ENCODE results near the gene MPC1. TPM values are rescaled to one million over a fixed set of nuclear protein-coding genes. Genes with fewer than 3 reads are reported as not detected.
"Not testable (repeated sequence)": the region's sequence is repeated elsewhere in the genome, so short reads cannot be mapped to it uniquely, and the experiment has no call there.

Gene MPC1
- total RNA-seq, 2 experiments from 2014 or later = 23.0 to 24.1 TPM

DNA sequence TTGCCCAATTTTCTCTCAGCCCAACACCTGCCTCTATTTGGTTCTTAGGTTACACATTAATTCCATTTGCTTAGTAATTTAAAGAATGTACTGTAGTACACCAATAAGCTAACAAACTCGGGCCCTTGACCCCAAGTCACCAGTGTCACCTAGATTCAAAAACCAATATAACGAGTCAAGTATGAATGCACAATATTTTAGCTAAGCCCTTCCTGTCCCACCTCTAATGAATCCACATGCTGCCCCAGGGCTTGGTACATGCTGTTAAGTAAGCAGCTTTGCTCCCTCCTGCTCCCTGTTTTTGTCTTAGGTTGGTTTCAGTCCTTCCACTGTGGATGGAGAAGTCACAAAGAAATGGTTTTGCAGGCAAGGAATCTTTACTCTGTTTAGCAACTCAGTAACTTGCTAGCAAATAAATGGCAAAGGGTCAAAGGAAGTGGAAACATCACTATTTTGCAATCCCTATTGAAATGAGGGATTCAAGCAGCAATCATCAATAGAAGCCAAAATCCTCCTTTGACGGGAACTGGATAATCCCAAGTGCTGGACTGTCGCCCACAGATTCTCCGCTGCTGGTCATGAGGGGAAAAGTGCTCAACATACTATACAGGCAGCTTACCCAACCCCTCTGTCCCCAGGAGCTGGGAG, 5.0 kb upstream of the MPC1 start:
- H3K4me3 Mint-ChIP-seq = no peak overlapping the region

DNA sequence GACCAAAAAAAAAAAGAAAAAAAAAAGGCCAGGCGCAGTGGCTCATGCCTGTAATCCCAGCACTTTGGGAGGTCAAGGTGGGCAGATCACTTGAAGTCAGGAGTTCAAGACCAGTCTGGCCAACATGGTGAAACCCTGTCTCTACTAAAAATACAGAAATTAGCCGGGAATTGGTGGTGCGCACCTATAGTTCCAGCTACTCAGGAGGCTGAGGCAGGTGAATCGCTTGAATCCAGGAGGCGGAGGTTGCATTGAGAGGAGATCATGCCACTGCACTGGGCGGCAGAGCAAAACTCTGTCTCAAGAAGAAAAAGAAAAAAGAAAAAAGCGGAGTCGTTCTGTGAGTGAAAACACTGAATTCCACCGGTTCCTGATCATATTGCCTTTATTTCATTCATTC, 4.4 kb upstream of the MPC1 start:
- H3K27me3 Mint-ChIP-seq; H3K27ac Mint-ChIP-seq; H3K4me3 Mint-ChIP-seq; H3K4me1 Mint-ChIP-seq; DNase-seq; H3K36me3 Mint-ChIP-seq (ENCODE audit: low read depth); H3K9me3 Mint-ChIP-seq: not testable (repeated sequence)
- ChIA-PET CTCF (interaction anchor here (1.2 to 2.5 kb wide), 2 partner anchors 12 to 13 kb away, joined by 4 to 10 read pairs; no protein-coding TSS in a partner anchor), POLR2A (interaction anchor here (0.9 kb wide), 1 partner anchor 32 kb away, joined by 3 read pairs; no protein-coding TSS in a partner anchor)

More for the DNA sequence above, 5.0 kb upstream of the MPC1 start:
- Mint-ChIP-seq H3K27me3 (peaks cover 8% of the 10 kb centered on the region), H3K36me3 (ENCODE audit: low read depth) (no peaks in the 10 kb centered on the region), H3K4me1 (peaks cover 8% of the 10 kb centered on the region), H3K9me3 (no peaks in the 10 kb centered on the region), H3K27ac (no peak overlapping the region)
- POLR2A ChIA-PET = interaction anchor here (0.9 kb wide), 1 partner anchor 32 kb away, joined by 3 read pairs; no protein-coding TSS in a partner anchor
- CTCF ChIA-PET = interaction anchor here (1.2 to 2.5 kb wide), 2 partner anchors 11 to 13 kb away, joined by 4 to 10 read pairs; no protein-coding TSS in a partner anchor
- no peak for DNase-seq

DNA sequence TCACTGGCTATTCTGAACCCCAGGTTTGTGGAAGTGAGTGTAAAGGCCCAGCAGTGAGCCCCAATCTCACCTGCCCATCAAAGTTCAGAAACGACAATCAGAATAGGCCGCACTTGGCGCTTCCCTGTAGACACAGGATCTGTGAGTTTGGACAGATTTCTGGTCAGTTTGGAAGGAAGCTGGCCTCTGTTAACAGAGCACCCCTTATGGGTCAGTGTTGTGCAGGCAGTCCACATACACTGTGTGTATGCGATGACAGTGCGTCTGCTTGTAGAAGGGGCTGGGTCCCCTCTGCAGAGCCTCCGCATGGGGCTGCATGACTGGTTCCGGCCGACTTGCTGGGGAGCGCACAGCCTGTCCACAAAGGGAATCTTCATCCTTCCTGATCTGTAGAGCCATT, 3.4 kb upstream of the MPC1 start:
- Mint-ChIP-seq H3K4me3 (no peak overlapping the region), H3K4me1 (peaks cover 17% of the 10 kb centered on the region), H3K36me3 (ENCODE audit: low read depth) (no peaks in the 10 kb centered on the region), H3K9me3 (no peaks in the 10 kb centered on the region), H3K27ac (no peak overlapping the region), H3K27me3 (peaks cover 4% of the 10 kb centered on the region)
- ChIA-PET POLR2A (no interaction called here), CTCF (interaction anchor here (2.5 kb wide), 1 partner anchor 14 kb away, joined by 10 read pairs; no protein-coding TSS in a partner anchor)
- no peak for DNase-seq

DNA sequence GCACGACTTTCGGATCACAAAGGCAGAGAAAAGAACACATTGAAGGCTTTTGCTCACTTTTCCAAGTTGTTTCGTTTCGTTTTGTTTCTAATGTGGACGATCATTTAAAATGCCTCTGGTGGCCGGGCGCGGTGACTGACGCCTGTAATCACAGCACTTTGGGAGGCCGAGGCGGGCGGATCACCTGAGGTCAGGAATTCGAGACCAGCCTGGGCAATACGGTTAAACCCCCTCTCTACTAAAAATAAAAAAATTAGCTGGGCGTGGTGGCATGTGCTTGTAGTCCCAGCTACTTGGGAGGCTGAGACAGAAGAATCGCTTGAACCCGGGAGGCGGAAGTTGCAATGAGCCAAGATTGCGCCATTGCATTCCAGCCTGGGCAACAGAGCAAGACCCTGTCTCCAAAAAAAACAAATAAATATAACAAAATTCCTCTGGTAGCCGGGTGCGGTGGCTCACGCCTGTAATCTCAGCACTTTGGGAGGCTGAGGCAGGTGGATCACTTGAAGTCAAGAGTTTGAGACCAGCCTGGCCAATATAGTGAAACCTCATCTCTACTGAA, 1.1 kb upstream of the MPC1 start:
- POLR2A ChIA-PET = interaction anchor here (1.0 to 1.1 kb wide), 2 partner anchors 16 to 41 kb away, joined by 3 read pairs; partner anchors contain the start of gene SFT2D1
- H3K36me3 Mint-ChIP-seq (ENCODE audit: low read depth); H3K27me3 Mint-ChIP-seq: not testable (repeated sequence)

DNA sequence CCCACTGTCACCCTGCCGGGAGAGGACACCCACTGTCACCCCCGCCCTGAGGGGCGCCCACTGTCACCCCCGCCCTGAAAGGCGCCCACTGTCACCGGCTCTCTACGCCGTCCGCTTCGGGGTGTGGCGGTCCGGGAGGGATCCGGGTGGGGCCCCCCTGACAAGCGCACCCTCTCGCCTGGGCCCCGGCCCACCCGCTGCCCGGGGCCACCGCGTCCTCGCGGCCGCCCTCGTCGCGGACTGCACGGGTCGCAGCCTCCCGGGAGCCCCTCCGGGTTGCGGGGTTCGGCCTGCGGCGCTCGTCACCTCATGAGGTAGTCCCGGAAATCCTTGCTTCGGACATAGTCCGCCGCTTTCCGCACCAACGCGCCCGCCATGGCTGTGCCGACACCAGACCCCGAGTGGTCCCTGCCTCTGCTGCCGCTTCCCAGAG, 224 bp downstream of the MPC1 start:
- Mint-ChIP-seq H3K9me3 (no peaks in the 10 kb centered on the region), H3K27ac (peak overlapping the region; percentile 80), H3K36me3 (ENCODE audit: low read depth) (no peaks in the 10 kb centered on the region), H3K4me1 (peaks cover 19% of the 10 kb centered on the region), H3K4me3 (peak overlapping the region; percentile 91), H3K27me3 (no peaks in the 10 kb centered on the region)
- ChIA-PET CTCF (no interaction called here), POLR2A (no interaction called here)
- DNase-seq = no peak

More for the DNA sequence above, 1.1 kb upstream of the MPC1 start:
- H3K9me3 Mint-ChIP-seq = not testable (repeated sequence)
- peak overlapping the region; percentile 66 for H3K27ac Mint-ChIP-seq
- peaks cover 19% of the 10 kb centered on the region for H3K4me1 Mint-ChIP-seq
- CTCF ChIA-PET = interaction anchor here (0.8 kb wide), 1 partner anchor 70 kb away, joined by 3 read pairs; no protein-coding TSS in a partner anchor
- H3K4me3 Mint-ChIP-seq = peak overlapping the region; percentile 77
- DNase-seq = peak; percentile 41

DNA sequence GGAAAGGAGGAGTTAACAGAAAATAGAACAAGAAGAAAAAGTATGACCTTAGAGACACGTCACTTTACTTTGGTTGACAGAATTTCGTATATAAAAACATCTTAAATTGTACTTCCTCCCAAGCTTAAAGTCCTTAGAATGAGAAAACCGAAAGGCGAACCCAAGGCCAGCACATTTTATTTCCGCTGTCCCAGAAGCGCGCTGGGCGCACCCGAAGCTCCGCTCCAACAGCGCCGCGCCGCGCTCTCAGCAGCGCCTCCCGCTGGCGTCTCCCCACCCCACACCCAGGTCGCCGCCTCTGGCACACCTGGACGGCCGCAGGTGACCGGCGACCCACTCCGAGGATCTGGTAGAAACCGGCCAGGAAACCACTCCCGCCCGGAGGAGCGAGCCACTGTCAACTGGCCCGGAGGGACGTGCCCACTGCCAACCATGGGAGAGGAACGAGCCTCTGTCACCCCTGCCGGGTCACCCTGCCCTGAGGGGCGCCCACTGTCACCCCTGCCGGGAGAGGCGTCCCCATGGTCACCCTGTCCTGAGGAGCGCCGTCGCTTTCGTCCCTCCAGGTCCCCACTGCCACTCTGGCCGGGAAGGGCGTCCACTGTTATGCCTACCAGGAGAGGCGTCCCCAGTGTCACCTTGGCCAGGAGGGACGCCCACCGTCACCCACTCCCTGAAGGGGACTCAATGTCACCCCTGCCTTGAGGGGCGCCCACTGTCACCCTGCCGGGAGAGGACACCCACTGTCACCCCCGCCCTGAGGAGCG, 824 bp downstream of the MPC1 start:
- no peaks in the 10 kb centered on the region for H3K27me3 Mint-ChIP-seq
- peak overlapping the region; percentile 80 for H3K27ac Mint-ChIP-seq
- no peaks in the 10 kb centered on the region for H3K9me3 Mint-ChIP-seq
- no peaks in the 10 kb centered on the region for H3K36me3 Mint-ChIP-seq (ENCODE audit: low read depth)
- H3K4me1 Mint-ChIP-seq = peaks cover 19% of the 10 kb centered on the region
- ChIA-PET POLR2A (interaction anchor here (0.5 to 1.3 kb wide), 6 partner anchors 35 to 582 kb away, joined by 3 to 8 read pairs (median 4); partner anchors contain the start of gene SFT2D1), CTCF (interaction anchor here (0.6 to 4.5 kb wide), 41 partner anchors 8 to 273 kb away, joined by 3 to 38 read pairs (median 5); partner anchors contain the start of gene SFT2D1)
- peak overlapping the region; percentile 91 for H3K4me3 Mint-ChIP-seq
- peak; percentile 80 for DNase-seq

DNA sequence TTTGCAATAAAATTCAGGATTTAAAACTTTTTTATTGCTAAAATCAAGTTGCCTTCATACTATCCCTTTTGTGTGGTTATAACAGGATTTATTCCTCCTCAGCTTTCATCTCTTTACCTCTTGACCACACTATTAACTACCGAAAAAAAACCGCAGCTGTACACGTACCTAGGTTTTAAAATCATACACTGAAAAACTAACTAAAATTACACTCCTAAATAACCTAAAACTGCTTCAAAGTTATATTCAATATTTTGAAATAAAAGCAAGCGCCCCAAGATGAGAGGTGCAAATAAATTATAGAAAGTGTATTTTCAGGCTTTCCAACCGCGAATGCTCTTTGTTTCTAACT, 1.4 kb downstream of the MPC1 start:
- no peaks in the 10 kb centered on the region for H3K9me3 Mint-ChIP-seq
- H3K36me3 Mint-ChIP-seq (ENCODE audit: low read depth) = no peaks in the 10 kb centered on the region
- no peaks in the 10 kb centered on the region for H3K27me3 Mint-ChIP-seq
- DNase-seq = no peak
- ChIA-PET CTCF (interaction anchor here (0.6 to 4.5 kb wide), 43 partner anchors 9 to 284 kb away, joined by 3 to 38 read pairs (median 5); partner anchors contain the start of gene SFT2D1), POLR2A (interaction anchor here (0.9 to 1.3 kb wide), 6 partner anchors 36 to 125 kb away, joined by 3 to 8 read pairs (median 5); partner anchors contain the start of gene SFT2D1)
- H3K4me1 Mint-ChIP-seq = peaks cover 19% of the 10 kb centered on the region
- peak overlapping the region; percentile 80 for H3K27ac Mint-ChIP-seq
- peak overlapping the region; percentile 91 for H3K4me3 Mint-ChIP-seq

DNA sequence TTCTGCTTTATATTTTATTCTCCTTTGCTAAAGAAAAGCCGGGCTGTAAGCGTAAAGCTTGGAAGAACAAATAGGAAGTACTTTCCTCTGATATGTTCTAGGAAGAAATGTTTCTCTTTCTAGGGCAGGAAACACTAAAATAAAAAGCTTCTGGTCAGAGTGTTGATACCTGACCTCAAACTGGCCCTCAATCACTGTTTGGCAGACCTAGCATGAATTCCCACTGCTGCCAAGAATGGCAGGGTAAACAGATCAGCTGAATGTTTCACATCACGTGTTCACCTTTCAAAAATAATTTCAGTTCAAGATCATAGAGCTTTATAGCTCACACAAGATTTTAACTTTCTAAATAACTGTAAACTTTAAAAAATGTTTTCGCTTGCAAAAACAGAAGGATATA, 2.9 kb downstream of the MPC1 start:
- Mint-ChIP-seq H3K9me3 (no peaks in the 10 kb centered on the region), H3K4me3 (no peak overlapping the region), H3K27me3 (no peaks in the 10 kb centered on the region), H3K4me1 (peaks cover 19% of the 10 kb centered on the region), H3K36me3 (ENCODE audit: low read depth) (no peaks in the 10 kb centered on the region), H3K27ac (no peak overlapping the region)
- POLR2A ChIA-PET = interaction anchor here (1.9 kb wide), 1 partner anchor 37 kb away, joined by 6 read pairs; the partner anchor contains the start of gene SFT2D1
- CTCF ChIA-PET = interaction anchor here (1.0 to 4.5 kb wide), 7 partner anchors 21 to 103 kb away, joined by 3 to 38 read pairs (median 21); partner anchors contain the start of gene SFT2D1
- no peak for DNase-seq

DNA sequence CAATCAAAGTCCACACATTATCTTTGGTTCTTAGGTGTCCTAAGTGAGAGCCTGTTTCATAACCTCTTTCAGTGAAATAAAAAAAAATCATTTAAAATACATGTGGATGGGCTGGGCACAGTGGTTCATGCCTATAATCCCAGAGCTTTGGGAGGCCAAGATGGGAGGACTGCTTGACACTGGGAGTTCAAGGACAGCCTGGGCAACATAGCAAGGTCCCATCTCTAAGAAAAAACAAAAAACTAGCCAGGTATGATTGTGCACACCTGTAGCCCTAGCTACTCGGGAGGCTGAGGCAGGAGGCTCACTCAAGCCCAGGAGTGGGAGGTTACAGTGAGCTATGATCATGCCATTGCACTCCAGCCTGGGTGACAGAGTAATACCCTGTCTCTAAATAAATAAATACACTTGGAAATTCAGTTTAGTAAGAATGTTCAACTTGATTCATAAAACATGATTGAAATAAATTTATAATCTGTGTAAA, 3.6 kb downstream of the MPC1 start:
- ChIA-PET CTCF (interaction anchor here (1.0 to 4.5 kb wide), 8 partner anchors 9 to 103 kb away, joined by 3 to 38 read pairs (median 6); partner anchors contain the start of gene SFT2D1), POLR2A (interaction anchor here (1.9 kb wide), 1 partner anchor 36 kb away, joined by 6 read pairs; the partner anchor contains the start of gene SFT2D1)
- DNase-seq = no peak
- peaks cover 14% of the 10 kb centered on the region for H3K4me1 Mint-ChIP-seq
- no peak overlapping the region for H3K4me3 Mint-ChIP-seq
- no peaks in the 10 kb centered on the region for H3K9me3 Mint-ChIP-seq
- H3K27me3 Mint-ChIP-seq = no peaks in the 10 kb centered on the region
- no peaks in the 10 kb centered on the region for H3K36me3 Mint-ChIP-seq (ENCODE audit: low read depth)
- H3K27ac Mint-ChIP-seq = no peak overlapping the region

DNA sequence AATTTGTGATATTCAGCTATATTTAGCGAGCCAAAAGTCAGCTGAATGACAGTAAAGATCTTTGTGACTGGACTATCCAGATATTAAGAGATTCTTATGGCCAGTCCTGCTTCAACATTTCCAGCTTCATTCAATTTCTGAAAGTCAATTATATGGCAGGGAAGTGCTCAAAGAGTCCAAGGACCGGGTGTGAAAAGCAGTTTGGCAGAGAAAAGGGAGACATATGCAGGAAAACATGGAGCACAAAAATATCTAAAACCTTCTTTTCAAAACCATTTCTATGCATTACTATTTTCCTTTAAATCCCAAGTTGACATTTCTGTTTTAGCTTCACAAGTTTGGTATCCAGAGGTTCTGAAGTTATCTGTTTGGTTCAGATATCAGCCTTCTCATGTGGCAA, 5.0 kb downstream of the MPC1 start:
- Mint-ChIP-seq H3K9me3 (no peaks in the 10 kb centered on the region), H3K4me1 (peaks cover 10% of the 10 kb centered on the region), H3K36me3 (ENCODE audit: low read depth) (no peaks in the 10 kb centered on the region), H3K4me3 (no peak overlapping the region), H3K27me3 (no peaks in the 10 kb centered on the region), H3K27ac (no peak overlapping the region)
- DNase-seq = no peak
- POLR2A ChIA-PET = interaction anchor here (1.9 kb wide), 1 partner anchor 35 kb away, joined by 6 read pairs; the partner anchor contains the start of gene SFT2D1
- CTCF ChIA-PET = interaction anchor here (0.6 to 4.5 kb wide), 4 partner anchors 23 to 101 kb away, joined by 3 to 31 read pairs (median 4); no protein-coding TSS in a partner anchor

DNA sequence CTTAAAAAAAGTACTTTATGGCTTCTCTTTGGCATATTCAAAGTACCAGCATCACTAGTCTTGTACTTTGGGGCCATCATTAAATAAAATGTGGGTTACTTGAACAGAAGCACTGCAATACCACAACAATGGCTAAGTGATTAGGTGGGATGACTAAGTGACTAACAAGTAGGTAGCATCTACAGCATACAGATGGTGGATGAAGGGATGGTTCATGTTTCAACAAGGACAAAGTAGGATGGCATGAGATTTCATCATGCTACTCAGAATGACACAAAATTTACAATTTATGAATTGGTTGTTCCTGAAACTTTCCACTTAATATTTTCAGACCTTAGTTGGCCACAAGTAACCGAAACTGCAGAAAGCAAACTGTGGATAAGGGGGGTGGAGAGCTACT, 7.7 kb downstream of the MPC1 start:
- Mint-ChIP-seq H3K9me3 (no peaks in the 10 kb centered on the region), H3K4me1 (no peaks in the 10 kb centered on the region), H3K27me3 (no peaks in the 10 kb centered on the region), H3K27ac (no peak overlapping the region), H3K36me3 (ENCODE audit: low read depth) (no peaks in the 10 kb centered on the region), H3K4me3 (no peak overlapping the region)
- ChIA-PET CTCF (interaction anchor here (1.0 kb wide), 1 partner anchor 16 kb away, joined by 3 read pairs; no protein-coding TSS in a partner anchor), POLR2A (no interaction called here)
- no peak for DNase-seq

DNA sequence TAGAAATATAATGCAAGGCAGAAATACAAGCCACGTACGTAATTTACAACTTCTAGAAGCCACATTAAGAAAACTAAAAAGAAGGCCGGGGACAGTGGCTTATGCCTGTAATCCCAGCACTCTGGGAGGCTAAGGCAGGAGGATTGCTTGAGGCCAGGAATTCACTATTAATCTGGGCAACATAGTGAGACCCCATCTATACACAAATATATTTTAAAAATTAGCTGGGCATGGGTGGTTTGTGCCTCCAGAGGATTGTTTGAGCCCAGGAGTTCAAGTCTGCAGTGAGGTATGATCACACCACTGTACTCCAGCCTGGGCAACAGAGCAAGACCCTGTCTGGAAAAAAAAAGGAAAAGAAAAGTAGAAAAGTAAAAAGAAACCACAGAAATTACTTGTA, 12.3 kb downstream of the MPC1 start:
- Mint-ChIP-seq H3K9me3 (no peaks in the 10 kb centered on the region), H3K4me1 (peaks cover 2% of the 10 kb centered on the region), H3K27ac (no peak overlapping the region), H3K27me3 (no peaks in the 10 kb centered on the region), H3K36me3 (ENCODE audit: low read depth) (peaks cover 3% of the 10 kb centered on the region), H3K4me3 (no peak overlapping the region)
- CTCF ChIA-PET = interaction anchor here (1.5 to 2.0 kb wide), 2 partner anchors 8 to 11 kb away, joined by 4 to 7 read pairs; no protein-coding TSS in a partner anchor
- no peak for DNase-seq
- POLR2A ChIA-PET = no interaction called here
